OCI-LY3 (cell line): ENCODE results near the gene PRCP.
"Not testable (repeated sequence)": the region's sequence is repeated elsewhere in the genome, so short reads cannot be mapped to it uniquely, and the experiment has no call there.

ENCODE experiments used
- H2AFZ ChIP-seq: fragments of 200-600, 300-600 bp; shearing (Covaris generic); 2 replicates; pipeline ENCODE4 v1.6.0; 2014; ENCODE audit warnings: antibody characterized with exemption, low read depth, low read length
- H3K27ac ChIP-seq: fragments of 200-600, 300-600 bp; sonication (generic); 2 replicates; pipeline ENCODE4 v1.5.1; 2014; ENCODE audit warnings: mild to moderate bottlenecking, low read length, moderate library complexity, mixed read lengths
- H3K27me3 ChIP-seq: fragments of 200-600, 300-600 bp; sonication (generic); 2 replicates; pipeline ENCODE4 v1.6.1; 2014; ENCODE audit warnings: low read depth, low read length, mixed read lengths
- H3K36me3 ChIP-seq: fragments of 200-600, 300-600 bp; sonication (generic); replicated peaks from 2 replicates; pipeline ENCODE3; 2014; ENCODE audit warnings: low read depth, low read length, mixed read lengths
- H3K4me1 ChIP-seq: fragments of 300-600, 200-600 bp; sonication (generic); 2 replicates; pipeline ENCODE4 v1.6.1; 2014; ENCODE audit warnings: low read length, mixed read lengths
- H3K4me2 ChIP-seq: fragments of 200-600, 300-600 bp; sonication (generic); 2 replicates; pipeline ENCODE4 v1.6.1; 2014; ENCODE audit warnings: low read length, mixed read lengths
- H3K4me3 ChIP-seq: fragments of 300-600, 200-600 bp; sonication (generic); 2 replicates; pipeline ENCODE4 v1.5.1; 2014; ENCODE audit warnings: antibody characterized with exemption, mild to moderate bottlenecking, low read length, moderate library complexity
- H3K79me2 ChIP-seq: fragments of 300-600, 200-600 bp; shearing (Covaris generic); 2 replicates; pipeline ENCODE4 v1.6.1; 2014; ENCODE audit warnings: mild to moderate bottlenecking, low read length, mixed read lengths
- H3K9ac ChIP-seq: fragments of 300-600, 200-600 bp; shearing (Covaris generic); 2 replicates; pipeline ENCODE4 v1.6.0; 2014; ENCODE audit warnings: mild to moderate bottlenecking, low read length, moderate library complexity
- H3K9me3 ChIP-seq: fragments of 200-600, 300-600 bp; shearing (Covaris generic); 2 replicates; pipeline ENCODE4 v1.6.1; 2014; ENCODE audit warnings: low read length, mixed read lengths; ENCODE audit not compliant: insufficient read depth
- H4K20me1 ChIP-seq: fragments of 200-600, 300-600 bp; sonication (generic); 2 replicates; pipeline ENCODE4 v1.6.1; 2016; ENCODE audit warnings: low read length, mixed read lengths; ENCODE audit not compliant: insufficient read depth
- EZH2phosphoT487 ChIP-seq: fragments of 200-600 bp; shearing (Covaris generic); IDR thresholded peaks from 2 replicates; pipeline ENCODE4 v1.6.1; 2018; ENCODE audit warnings: antibody characterized with exemption, mixed run types, low read depth
- TF ChIP-seq, protein P1 (sequence below): fragments of 200-600, 300-600 bp; sonication (generic); IDR thresholded peaks from 2 replicates; pipeline ENCODE4 v1.5.1; 2014; ENCODE audit warnings: antibody characterized with exemption, low read length, low read depth

Gene PRCP

DNA sequence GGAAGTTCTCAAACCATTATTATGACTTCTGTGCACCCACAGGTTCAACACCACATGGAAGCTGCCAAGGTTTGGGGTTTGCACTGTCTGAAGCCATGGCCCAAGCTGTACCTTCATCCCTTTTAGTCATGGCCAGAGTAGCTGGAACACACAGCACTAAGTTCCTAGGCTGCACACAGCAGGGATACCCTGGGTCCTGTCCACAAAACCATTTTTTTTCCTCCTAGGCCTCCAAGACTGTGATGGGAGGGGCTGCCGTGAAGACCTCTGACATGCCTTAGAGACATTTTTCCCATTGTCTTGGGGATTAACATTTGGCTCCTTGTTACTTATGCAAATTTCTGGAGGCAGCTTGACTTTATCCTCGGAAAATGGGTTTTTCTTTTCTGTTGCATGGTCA, 44.0 kb upstream of the PRCP start:
- Histone ChIP-seq H3K4me1 (no peaks in the 10 kb centered on the region), H4K20me1 (no peaks in the 10 kb centered on the region), H3K36me3 (peaks cover 26% of the 10 kb centered on the region), H3K9ac (no peak overlapping the region), H3K27ac (no peak overlapping the region), H3K4me2 (no peak overlapping the region), H3K79me2 (peaks cover 17% of the 10 kb centered on the region), H3K9me3 (no peaks in the 10 kb centered on the region), H3K4me3 (no peak overlapping the region), H2AFZ (no peak overlapping the region), H3K27me3 (no peaks in the 10 kb centered on the region)
- TF ChIP-seq EZH2phosphoT487: no peak
- TF ChIP-seq, protein P1, sequence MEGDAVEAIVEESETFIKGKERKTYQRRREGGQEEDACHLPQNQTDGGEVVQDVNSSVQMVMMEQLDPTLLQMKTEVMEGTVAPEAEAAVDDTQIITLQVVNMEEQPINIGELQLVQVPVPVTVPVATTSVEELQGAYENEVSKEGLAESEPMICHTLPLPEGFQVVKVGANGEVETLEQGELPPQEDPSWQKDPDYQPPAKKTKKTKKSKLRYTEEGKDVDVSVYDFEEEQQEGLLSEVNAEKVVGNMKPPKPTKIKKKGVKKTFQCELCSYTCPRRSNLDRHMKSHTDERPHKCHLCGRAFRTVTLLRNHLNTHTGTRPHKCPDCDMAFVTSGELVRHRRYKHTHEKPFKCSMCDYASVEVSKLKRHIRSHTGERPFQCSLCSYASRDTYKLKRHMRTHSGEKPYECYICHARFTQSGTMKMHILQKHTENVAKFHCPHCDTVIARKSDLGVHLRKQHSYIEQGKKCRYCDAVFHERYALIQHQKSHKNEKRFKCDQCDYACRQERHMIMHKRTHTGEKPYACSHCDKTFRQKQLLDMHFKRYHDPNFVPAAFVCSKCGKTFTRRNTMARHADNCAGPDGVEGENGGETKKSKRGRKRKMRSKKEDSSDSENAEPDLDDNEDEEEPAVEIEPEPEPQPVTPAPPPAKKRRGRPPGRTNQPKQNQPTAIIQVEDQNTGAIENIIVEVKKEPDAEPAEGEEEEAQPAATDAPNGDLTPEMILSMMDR: no peak

DNA sequence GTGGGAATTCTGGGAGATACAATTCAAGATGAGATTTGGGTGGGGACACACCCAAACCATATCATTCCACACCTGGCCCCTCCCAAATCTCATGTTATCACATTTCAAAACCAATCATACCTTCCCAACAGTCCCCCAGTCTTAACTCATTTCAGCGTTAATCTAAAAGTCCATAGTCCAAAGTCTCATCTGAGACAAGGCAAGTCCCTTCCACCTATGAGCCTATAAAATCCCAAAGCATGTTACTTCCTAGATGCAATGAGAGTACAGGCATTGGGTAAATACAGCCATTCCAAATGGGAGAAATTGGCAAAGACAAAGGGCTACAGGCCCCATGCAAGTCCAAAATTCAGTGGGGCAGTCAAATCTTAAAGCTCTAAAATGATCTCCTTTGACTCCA, 43.2 kb upstream of the PRCP start:
- H3K9ac ChIP-seq, H3K4me2 ChIP-seq, H3K4me3 ChIP-seq, H2AFZ ChIP-seq, H3K27ac ChIP-seq, H4K20me1 ChIP-seq, H3K27me3 ChIP-seq, H3K4me1 ChIP-seq, H3K9me3 ChIP-seq: not testable (repeated sequence)
- Histone ChIP-seq H3K36me3 (peaks cover 32% of the 10 kb centered on the region), H3K79me2 (peaks cover 24% of the 10 kb centered on the region)

DNA sequence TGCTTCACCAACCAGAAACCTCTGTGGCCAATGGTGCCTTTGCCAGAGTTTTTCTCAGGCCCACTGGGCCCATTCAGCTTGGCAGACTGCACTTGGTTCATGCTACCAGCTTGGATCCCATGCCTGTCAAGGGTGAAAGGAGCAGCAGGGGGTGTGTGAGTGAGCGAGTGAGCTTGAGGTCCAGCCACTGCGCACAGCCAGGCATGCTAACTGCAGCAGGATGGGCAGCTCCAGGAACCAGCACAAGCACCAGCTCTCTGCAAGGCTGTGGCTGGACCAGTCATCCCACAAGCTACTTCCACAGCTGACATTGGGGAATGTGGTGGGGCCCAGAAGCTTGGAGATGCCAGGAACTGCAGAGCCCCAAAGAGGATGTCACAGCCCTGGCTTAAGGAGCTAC, 42.1 kb upstream of the PRCP start:
- H3K79me2 ChIP-seq: peaks cover 31% of the 10 kb centered on the region
- H3K27ac ChIP-seq: no peak overlapping the region
- H4K20me1 ChIP-seq: no peaks in the 10 kb centered on the region
- no peaks in the 10 kb centered on the region for H3K27me3 ChIP-seq
- TF ChIP-seq, protein P1: no peak
- TF ChIP-seq EZH2phosphoT487: no peak
- H2AFZ ChIP-seq: no peak overlapping the region
- no peak overlapping the region for H3K4me2 ChIP-seq
- H3K4me3 ChIP-seq: no peak overlapping the region
- no peaks in the 10 kb centered on the region for H3K9me3 ChIP-seq
- no peak overlapping the region for H3K9ac ChIP-seq
- peaks cover 39% of the 10 kb centered on the region for H3K36me3 ChIP-seq
- no peaks in the 10 kb centered on the region for H3K4me1 ChIP-seq

DNA sequence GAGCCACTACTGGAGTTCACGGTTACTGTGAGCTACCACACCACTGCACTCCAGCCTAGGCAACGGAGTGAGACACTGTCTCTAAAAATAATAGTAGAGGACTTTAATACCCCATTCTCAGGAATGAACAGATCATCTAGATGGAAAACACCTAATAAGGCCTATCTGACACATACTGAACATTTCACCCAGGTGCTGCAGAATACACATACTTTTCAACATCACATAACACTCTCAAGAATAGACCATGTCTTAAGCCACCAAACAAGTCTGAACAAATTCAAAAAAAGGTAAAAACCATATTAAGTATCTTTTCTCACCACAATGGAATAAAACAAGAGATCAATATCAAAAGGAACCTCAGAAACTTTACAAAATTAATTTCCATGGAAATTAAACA, 39.2 kb upstream of the PRCP start:
- peaks cover 28% of the 10 kb centered on the region for H3K79me2 ChIP-seq
- no peaks in the 10 kb centered on the region for H3K9me3 ChIP-seq
- no peaks in the 10 kb centered on the region for H4K20me1 ChIP-seq
- no peak overlapping the region for H2AFZ ChIP-seq
- peaks cover 44% of the 10 kb centered on the region for H3K36me3 ChIP-seq
- TF ChIP-seq, protein P1: no peak
- TF ChIP-seq EZH2phosphoT487: no peak
- H3K4me3 ChIP-seq: no peak overlapping the region
- no peak overlapping the region for H3K27ac ChIP-seq
- no peak overlapping the region for H3K9ac ChIP-seq
- no peaks in the 10 kb centered on the region for H3K27me3 ChIP-seq
- H3K4me1 ChIP-seq: no peaks in the 10 kb centered on the region
- H3K4me2 ChIP-seq: no peak overlapping the region

DNA sequence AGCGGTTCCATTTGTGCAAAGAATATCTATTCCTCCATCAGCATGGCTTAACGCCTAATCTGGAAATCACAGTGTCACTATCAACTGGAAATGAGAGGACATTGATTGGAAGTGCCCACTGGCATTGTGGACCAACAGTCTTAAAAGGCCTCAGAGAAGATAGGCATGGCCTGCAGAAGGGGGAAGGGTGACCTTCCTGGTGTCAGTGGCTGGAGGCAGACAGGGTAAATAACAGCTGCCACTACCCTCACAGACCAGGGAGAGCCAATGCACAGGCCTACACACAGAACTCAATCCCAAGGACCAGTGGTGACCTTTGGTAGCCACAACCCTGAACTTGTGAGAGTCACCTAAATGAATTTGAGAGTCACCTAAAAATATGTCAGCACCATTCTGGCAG, 37.3 kb upstream of the PRCP start:
- Histone ChIP-seq H3K27me3 (no peaks in the 10 kb centered on the region), H3K9me3 (no peaks in the 10 kb centered on the region), H3K9ac (no peak overlapping the region), H4K20me1 (no peaks in the 10 kb centered on the region), H3K79me2 (peaks cover 28% of the 10 kb centered on the region), H3K27ac (no peak overlapping the region), H3K36me3 (peaks cover 55% of the 10 kb centered on the region), H3K4me1 (no peaks in the 10 kb centered on the region), H2AFZ (no peak overlapping the region), H3K4me3 (no peak overlapping the region), H3K4me2 (no peak overlapping the region)
- TF ChIP-seq, protein P1: no peak
- TF ChIP-seq EZH2phosphoT487: no peak
